Left cardiac atrium (tissue), 4 donors: ENCODE measurements around the gene SUMO3. TPM values are rescaled to one million over a fixed set of nuclear protein-coding genes. Genes with fewer than 3 reads are reported as not detected.

Experiments
- ATAC-seq, 2 donors: fragments of 200-7000 bp; cut with Tn5 transposase; one replicate each; pipeline ENCODE4 v1.9.1; 2020; ENCODE audit warnings: mild to moderate bottlenecking in 2 of 2, moderate library complexity in 2 of 2
- DNase-seq: peaks from one replicate; pipeline ENCODE4 v3.0.0-alpha.2; 2020
- intact Hi-C, 2 donors: fragments of 100-400 bp; cut with DNase I; formaldehyde crosslinking; loops; one replicate each; pipeline versions ENCODE4 v1.14.1 to v1.15.1; 2022 to 2023
- long read RNA-seq: library from polyadenylated mRNA; unstranded; transcript quantifications from one replicate; pipeline ENCODE4 v2.0.0, GENCODE V29; 2021
- total RNA-seq, 2 donors: library from RNA; stranded (reverse); fragmentation: NEBNext Ultra II Directional; extraction: Animal tissue kit (Norgen Biotek cat#: 25700); gene quantifications; one replicate each; pipeline ENCODE4 v1.2.1, GENCODE V29; 2021
- donor health status: DM: no; HTN: yes; CAD: no.
- donor health status: DM: no; HTN: yes; CAD: no; lungs with severe emphysema.
- donor health status: DM: yes; HTN: yes; CAD: no.
- donor health status: Dilated cardiomyopathy.

The SUMO3 gene
- total RNA-seq, result 10 to 100 TPM; 71.2 to 93.3 TPM
- long read RNA-seq, transcript SUMO3-201 (4 exons, 1,807 nt), result major isoform, 87 of 95 reads
- long read RNA-seq, partial matches to known transcripts, result 2 of 95 reads
- long read RNA-seq, other reads (novel, unspliced or antisense), result 5 of 95 reads

DNA sequence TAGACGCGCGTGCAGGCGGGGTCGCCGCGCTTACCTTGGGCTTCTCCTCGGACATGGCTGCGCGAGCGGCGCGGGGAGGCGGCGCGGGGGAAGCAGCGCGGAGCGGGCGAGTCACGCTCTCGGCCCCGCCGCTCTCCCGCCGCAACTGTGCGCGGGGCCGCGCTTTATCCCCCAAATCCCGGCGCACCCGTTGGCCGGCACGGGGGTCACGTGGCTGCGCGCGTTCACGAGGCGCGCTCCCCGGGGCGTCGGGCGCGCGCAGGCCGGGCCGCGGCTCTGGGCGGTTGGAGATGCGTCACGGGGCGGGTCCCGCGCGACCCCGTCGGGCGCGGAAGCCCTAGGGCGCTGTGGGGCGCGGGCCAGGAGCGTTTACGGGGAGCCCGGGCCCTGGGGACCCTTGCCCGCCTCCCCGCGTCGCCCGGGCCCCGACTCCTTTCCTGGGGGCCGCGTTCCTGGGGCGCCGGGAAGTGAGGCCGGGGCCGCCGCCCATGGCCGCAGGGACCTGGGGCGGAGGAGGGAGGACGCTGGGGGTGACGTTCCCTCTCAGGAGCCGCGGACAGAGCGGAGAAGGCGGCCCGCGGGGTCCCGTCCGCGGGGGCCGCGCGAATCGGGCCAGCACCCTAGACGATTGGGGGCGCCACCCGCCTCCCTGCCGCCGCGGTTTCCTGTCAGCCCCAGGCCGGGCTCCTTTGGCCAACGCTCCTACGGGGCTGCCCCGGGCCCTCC lies at the start of gene SUMO3:
Gene SUMO3, minus strand, starts transcription at position 149 of the 726 bp plus-strand sequence. Its CDS starts 94 bp downstream, at position 55.
- intact Hi-C loops, result loop anchor here (5.0 kb wide), 1 partner anchor 54 kb away; the partner anchor contains the start of gene PTTG1IP (in 2 of the 2)
- DNase-seq, result peak; percentile 86
- peak; percentile 77 to 80 for ATAC-seq

DNA sequence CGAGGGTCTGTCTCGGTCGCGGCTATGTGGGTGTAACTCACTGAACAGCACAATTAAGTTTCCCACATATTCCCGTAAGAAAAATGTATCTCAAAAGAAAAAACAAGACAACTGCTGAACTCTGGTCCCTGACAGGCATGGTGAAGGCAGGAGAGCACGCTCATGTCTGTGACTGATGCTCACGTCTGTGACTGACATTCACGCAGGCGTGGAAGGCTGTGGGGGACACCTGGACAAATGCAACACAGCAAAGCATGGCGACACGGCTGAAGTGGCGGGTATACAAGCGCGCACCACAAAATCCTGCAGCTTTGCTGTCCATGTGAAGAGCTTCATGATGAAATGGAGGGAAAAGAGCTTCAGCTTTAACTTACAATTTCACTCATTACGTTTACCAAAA lies 49.6 kb upstream of the SUMO3 start:
- DNase-seq (no peak), ATAC-seq (no peak)
- intact Hi-C loops, result no loop called here

- intact Hi-C loops, result no loop called here
- ATAC-seq, result peak in 1 of 2 donors; percentile 2
These were observed 48.9 kb upstream of the SUMO3 start for GRCh38 chr21:44866780-44867179.

DNA sequence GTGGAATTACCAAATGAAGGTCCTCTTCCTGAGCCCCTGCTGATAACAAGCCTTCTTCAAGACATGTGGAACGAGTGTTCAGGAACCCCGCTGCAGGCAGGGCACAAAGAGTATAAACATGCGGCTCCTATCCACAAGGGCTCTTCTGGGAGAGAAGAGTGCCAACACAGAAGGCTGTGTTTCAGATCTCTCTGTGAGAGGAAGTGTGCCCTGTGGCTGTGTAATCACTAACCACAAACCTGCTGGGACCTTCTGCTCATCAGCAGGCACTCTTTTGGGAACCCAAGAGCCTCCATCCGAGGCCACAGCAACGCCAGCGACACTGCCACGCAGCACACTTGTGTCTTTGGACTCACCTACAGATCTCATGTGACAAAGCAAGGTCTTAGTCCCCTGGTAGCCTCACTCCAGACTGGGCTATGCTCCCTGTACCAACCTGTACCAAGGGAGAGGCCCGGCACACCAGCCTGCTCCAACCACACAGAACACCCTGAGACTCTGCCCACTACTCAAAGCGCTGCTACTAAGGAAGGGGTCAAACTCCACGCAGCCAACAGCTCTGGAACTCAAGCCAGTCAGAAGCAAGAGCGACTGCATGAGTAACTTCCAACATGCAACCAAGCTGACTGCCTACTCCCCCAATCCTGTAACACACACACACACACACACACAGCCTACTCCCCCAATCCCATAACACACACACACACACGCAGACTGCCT lies 47.9 kb upstream of the SUMO3 start:
- DNase-seq (no peak), ATAC-seq (peak in 1 of 2 donors; percentile 13)
- intact Hi-C loops, result no loop called here

More at GRCh38 chr21:44866780-44867179, 48.9 kb upstream of the SUMO3 start:
- no peak for DNase-seq

DNA sequence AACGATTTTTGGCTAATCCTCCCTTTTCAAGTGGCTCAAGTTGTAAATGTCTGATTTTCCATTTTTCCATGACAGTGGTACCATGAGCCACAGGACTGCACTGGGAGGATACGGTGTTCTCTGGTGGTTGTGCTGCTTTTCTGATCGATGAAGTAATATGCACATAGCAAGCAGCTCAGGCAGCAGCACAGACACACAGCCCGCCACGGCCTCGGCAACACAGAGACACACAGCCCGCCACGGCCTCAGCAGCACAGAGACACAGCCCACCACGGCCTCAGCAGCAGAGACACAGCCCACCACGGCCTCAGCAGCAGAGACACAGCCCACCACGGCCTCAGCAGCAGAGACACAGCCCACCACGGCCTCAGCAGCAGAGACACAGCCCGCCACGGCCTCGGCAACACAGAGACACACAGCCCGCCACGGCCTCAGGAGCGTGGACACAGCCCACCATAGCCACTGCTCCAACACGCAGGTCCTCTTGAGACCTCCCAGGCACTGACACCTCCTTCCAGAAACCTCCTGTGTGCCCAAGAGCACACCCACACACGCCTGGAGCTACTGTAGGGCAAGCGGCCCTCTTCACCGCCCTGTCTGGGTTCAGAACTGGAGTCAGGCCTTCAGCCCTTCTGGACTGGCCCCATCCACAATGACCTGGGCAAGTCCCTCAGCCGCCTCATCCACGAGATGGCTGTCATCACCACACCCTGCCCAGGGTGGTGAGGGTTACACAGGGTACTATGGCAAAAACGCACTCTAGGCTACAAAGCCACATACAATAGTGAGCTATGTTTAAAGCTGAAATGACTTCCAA lies 45.2 kb upstream of the SUMO3 start:
- ATAC-seq (no peak), DNase-seq (no peak)
- intact Hi-C loops, result no loop called here

GRCh38 chr21:44858791-44859190 lies 40.9 kb upstream of the SUMO3 start:
- no peak for ATAC-seq
- DNase-seq, result no peak
- intact Hi-C loops, result loop anchor here in 1 of 2 donors (5.0 kb wide), 1 partner anchor 36 kb away; no protein-coding TSS in a partner anchor

DNA sequence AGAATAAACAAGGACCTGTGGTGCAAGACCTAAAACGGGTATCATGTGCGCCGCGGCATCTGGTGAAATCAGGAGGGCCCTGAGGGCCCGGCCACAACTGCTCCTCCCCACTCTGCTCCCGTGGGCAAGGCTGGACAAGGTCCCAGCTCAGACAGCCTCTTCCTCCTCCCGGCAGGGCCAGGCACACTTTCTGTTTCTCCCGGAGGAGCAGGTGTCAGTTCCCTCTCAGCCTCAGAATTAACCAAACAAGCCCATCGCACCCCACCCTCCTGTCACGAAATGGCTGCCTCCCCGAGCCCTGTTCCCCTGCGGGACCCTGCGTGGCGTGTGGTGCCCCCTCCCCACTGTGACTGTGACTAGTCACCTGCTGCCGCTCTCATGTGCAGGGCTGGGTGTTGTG lies 40.4 kb upstream of the SUMO3 start:
- peak; percentile 19 to 48 for ATAC-seq
- intact Hi-C loops, result loop anchor here in 1 of 2 donors (5.0 kb wide), 1 partner anchor 36 kb away; no protein-coding TSS in a partner anchor
- DNase-seq, result no peak

DNA sequence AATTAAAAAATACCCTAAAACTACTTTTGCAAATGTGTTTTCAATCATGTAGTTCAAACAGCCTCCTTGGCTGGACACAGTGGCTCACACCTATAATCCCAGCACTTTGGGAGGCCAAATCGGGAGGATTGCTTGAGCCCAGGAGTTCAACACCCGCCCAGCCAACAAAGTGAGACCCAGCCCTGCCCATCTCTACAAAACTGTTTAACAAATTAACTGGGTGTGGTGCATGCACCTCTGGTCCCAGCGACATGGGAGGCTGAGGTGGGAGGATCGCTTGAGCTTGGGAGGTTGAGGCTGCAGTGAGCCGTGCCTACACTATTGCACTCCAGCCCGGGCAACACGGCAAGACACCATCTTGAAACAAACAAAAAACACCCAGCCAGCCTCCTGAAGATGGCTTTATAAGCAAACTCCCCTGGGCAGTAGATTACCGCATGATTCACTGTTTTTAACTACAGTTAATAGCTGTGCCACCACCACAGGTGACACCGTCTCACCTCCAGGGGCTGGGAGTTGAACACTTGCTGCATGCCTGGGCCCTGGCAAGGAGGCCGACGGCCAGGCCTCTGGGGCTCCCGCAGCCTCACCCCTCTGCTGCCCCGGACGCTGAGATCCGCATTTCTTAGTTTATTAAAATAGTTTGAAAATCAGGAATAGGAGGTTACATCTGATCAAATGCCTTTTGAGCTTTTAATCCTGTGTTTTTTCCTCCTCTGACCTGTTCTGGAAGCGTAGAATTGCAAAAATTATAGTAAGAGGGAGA lies 39.4 kb upstream of the SUMO3 start:
- DNase-seq (no peak), ATAC-seq (no peak)
- intact Hi-C loops, result loop anchor here in 1 of 2 donors (5.0 kb wide), 1 partner anchor 35 kb away; no protein-coding TSS in a partner anchor

- DNase-seq (no peak), ATAC-seq (no peak)
- intact Hi-C loops, result loop anchor here in 1 of 2 donors (5.0 kb wide), 1 partner anchor 34 kb away; no protein-coding TSS in a partner anchor
These were observed 38.3 kb upstream of the SUMO3 start for GRCh38 chr21:44856131-44856530.

DNA sequence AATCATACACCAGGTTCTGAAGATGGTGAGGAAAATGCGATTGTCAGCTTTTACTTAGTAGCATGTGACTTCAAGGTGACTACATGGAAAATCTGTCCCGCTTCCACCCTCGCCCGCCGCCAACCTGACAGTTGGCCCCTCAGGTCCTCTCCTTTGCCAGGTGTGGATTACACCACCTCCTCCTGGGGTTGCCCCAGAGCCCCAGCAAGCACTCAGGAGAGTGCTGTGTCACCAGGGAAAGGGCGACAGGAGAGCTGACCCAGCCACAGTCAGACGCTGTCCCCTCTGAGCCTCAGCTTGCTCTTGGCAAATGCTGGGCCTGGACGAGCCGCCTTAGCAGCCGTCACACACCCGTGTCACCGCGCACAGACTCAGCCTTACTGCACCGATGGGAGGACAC lies 37.7 kb upstream of the SUMO3 start:
- ATAC-seq (no peak), DNase-seq (no peak)
- intact Hi-C loops, result loop anchor here in 1 of 2 donors (5.0 kb wide), 1 partner anchor 33 kb away; no protein-coding TSS in a partner anchor

- ATAC-seq (peak in 1 of 2 donors; percentile 15), DNase-seq (no peak)
- intact Hi-C loops, result loop anchor here in 1 of 2 donors (5.0 kb wide), 1 partner anchor 33 kb away; no protein-coding TSS in a partner anchor
These were observed 37.0 kb upstream of the SUMO3 start for GRCh38 chr21:44854664-44855446.

GRCh38 chr21:44854391-44854663 lies 36.5 kb upstream of the SUMO3 start:
- intact Hi-C loops, result no loop called here
- ATAC-seq (no peak), DNase-seq (no peak)

DNA sequence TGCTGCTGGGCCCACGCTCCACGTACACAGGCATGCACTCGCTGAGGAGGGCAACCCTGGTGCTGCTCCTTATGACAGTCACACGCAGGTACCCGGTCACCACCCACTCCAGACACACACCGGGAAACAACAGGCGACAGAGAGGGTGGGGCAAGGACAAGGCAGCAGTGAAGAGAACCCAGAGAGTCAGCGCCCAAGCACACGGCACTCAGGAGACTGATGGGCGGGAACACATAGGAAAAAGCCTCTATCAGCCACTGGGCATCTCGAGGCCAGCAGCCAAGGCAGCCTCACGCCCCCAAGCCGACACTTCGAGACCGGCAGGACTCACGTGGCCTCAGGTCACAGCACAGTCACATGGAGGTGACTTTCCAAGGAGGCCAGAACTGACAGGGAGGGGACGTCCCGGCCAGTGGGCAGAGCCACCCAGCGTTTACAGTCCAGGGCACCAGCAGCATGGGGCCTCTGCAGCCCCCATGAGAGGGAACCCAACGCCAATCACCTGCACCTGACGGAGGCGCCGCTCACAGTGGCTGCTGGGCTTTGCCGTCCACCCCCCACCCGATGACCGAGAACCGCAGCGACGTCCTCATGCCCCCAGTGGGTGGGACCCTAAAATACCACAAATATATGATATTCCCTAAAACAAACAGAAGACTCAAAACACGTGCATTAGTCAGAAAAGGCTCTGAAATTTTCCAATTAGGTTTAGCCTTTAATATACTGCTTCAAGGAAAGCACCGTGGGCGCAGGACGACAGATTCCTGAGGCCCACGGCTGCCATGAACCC lies 35.9 kb upstream of the SUMO3 start:
- intact Hi-C loops, result no loop called here
- DNase-seq (peak; percentile 67), ATAC-seq (peak; percentile 57 to 60)

DNA sequence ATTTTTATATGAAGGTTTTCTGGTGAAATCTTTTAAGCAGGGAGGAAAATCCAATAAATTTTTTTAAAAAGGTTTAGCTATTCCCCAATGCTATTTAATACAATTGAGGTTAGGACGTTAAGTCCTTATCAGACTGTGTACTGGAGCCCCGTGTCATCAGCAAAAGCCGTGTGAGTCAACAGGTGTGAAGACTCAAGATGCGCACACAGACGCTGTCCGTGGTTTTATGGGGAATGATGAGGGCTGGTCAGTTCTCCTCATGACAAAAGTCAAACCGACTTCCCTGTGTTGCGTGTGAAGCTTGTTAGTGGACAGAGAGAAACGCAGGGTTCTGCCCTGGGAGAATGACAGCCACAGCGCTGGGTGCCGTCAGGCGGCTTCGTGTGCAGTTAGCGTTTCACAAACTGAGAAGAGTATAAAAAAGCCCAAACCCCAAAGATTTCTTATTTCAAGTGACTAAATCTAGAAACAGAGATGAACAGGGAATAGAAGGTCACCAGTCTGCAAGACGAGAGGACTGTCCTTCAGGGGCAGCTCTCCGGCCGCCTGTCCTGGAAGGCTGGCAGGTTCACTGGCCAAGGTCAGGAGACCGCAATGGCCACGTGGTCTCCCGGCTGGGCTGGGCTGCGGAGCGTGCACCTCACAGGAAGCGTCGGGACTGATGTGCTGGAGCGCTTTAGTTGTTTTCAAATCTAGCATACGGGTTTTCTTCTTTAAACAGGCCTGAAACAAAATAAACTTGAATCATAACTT lies 33.2 kb upstream of the SUMO3 start:
- ATAC-seq (no peak), DNase-seq (no peak)
- intact Hi-C loops, result no loop called here

GRCh38 chr21:44850208-44850800 lies 32.4 kb upstream of the SUMO3 start:
- ATAC-seq (no peak), DNase-seq (no peak)
- intact Hi-C loops, result no loop called here

DNA sequence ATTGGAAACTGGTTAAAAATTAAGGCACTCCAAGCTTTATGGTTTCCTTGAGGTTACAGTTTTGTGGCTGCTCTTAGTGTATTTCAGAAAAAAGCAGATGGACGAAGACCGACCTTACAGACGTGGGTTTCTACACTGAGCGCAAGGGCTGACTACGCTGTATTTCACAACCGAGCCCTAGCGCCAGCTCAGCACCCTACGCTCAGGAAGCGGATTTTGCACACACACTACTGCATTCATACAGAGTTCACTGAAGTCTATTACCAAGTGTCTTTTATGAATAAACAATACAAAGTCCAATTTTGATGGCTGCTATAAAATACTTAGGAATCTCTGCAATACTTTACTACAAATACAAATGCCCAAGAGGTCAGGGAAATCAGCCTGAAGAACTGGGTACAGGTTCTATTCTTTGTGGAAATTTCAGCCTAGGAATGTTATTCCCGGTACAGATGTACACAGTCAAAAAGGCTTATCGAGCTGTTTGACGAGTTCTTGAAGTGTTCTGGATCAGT lies 31.8 kb upstream of the SUMO3 start:
- no peak for ATAC-seq
- intact Hi-C loops, result no loop called here
- no peak for DNase-seq
